HG03432 (cell line): ENCODE data around the gene PDE4B.
A peak's percentile ranks its signal among the peaks of the same experiment; 100 is the strongest.
"Not testable (repeated sequence)": the region's sequence is repeated elsewhere in the genome, so short reads cannot be mapped to it uniquely, and the experiment has no call there.

Source experiments
- ATAC-seq: cut with Tn5 transposase; IDR thresholded peaks from one replicate; pipeline ENCODE4 v1.9.1; 2021; ENCODE audit warnings: mild to moderate bottlenecking, moderate library complexity; ENCODE audit not compliant: unreplicated experiment

Gene PDE4B

DNA sequence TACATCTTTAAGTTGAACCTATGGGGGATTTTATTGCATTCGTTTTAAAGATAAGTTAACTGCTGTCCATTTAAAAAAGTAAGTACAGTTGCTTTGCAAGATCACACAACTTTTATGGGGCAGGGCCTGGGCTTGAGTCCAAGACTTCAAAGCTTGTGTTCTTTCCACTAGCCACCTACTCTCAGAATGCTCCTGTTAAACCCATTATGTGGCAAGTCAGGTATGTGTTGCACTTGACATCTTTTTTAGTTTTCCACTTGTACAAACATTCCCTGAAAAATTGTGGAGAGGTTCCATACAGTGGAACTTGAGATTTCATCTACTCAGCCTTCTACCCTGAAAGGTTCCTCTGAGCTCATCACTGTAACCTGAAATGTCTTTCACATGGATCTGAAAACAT lies 505.8 kb downstream of the PDE4B start:
- ATAC-seq = no peak

DNA sequence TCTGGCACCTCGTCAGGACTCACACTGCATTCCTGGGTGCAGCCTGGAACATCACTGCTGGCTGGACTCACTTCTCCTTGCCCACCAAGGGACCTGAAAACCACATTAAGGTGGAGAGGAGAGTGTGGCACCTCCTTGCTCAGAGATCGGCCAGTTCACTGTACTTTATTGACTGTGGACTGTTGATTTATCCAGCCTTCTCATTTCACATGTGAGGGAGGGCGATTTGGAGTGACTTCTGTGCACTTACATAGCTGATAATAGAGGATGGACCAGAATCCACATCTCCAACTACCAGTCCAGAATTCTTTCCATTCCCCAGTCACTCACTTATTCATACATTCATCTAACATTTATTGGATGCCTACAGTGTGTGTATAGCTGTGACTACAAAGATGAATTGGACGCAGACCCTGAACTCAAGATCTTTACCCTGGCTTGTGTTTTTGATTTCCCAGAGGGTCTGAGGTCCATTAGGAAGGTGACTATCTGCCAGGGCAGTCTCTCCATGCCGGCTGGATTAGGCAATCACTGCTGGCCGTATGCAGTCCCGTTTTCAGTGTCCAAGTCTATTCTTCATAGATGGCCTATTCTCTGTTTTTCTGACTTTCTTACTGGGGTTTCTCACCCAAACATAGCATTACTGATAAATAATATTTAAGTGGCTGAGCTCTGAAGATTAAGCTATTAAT lies 507.7 kb downstream of the PDE4B start:
- no peak for ATAC-seq

DNA sequence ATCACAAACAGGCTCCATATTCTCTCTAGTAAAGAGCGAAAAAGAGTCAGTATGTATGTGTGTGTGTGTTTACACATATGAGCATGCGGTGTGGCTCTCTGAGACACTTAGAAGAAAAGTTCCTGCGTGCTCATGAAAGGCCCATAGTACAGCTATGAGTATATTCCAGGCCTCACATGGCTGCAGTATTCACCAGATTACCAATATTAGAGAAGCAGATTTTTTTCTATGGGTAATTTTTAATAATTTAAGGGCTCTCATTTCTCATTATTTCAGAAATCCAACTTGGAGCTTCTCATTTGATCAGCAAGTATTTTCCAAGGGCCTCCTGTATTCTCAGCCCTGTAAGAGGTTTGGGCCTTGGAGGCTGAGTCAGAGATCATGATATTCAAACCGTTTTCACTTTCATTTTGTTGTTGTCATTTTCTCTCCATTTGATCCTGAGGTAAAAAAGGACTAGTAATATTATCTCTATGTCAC lies 508.3 kb downstream of the PDE4B start:
- peak; percentile 85 for ATAC-seq

DNA sequence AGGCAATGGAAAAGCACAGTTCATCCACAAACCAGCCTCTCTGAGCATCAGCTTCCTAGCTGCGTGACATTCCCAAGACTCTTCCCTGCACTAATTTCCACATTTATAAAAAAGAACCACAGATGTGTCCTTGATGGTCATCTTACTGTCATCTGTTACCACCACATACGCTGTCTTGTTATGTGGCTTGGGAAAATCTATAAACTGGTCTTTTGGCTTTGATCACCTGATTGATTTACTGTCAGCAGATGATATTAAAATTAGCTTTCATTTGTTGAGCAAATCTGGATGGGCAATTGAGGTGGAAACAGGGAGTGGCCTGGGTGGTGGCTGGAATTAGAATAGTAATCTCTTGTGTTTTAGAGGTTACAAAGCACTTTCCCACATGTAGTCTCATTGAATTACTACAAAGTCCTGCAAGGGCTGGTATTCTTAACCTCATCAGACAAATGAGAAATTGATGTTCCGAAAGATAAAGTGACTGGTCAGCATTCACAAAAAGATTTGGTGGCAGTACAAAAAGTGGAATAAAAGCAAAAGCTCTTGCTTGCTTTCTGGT lies 509.6 kb downstream of the PDE4B start:
- no peak for ATAC-seq

DNA sequence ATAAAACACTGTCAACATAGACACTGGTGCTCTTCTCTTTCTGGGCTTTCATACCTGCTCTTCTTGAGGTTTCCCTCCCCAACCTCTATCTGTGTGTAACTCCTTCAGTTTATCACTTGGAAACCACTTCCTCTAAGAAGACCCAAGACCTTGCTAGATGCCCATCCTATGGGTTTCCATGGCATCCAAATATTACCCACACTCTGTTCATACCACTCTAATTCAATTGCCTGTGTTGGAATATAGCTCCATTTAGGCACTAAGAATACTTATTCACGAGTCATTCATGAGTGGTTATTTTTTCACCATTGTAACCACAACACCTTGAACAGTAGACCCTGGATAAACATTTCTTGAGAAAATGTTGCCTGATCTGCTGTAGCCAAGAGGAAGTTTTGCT lies 510.1 kb downstream of the PDE4B start:
- no peak for ATAC-seq

DNA sequence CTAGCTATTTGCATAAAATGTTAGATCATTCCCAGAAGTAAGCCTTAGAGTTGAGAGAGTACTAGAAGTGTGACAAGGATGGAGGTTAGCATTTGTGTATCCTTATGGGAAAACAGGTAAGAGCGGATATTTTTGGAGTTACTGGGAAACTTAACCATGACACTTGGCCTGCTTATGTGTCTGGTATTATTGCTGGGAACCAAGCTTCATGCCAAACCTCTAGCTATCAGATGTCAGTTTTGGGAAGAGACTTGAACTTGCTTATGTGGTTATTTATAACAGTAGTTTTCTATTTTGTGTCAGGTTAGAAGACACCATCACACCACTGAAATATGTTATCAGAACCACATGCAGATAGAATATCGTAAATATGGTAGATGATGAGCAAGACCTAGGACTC lies 511.0 kb downstream of the PDE4B start:
- ATAC-seq = no peak

DNA sequence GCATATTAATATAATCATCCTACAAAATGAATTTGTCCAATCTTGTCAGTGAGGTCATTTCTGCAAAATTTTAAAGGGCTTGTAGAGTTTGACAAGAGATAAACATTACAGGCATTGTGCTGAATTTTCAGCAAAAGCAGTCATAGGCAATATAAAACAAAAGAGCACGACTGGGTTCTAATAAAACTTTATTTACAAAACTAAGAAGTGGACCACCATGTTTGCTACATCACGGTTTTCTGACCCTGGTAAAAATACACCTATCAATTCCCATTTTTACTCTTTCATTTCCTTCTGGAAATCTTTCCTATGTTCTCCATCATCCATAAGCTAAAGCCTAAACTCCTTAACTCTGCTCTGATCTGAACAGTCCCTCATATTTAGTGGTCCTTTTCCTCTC lies 511.4 kb downstream of the PDE4B start:
- no peak for ATAC-seq

DNA sequence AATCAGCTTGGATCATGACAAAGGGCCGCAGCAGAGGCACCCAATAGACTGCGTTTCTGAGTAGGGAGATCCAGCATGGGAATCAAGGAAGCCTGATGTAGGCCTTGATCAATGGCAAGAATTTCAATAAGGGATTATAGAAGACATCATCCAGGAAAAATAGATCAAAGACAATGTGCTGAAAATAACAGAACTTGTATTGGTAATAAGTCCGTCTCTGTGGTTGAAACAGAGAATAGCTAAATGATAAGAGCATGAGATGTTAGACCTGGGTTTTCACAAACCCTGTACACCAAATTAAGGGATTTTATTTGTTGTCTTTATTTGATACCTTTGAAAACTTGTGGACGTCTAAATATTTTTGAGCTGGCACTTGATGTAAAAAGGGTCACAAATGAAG lies 513.2 kb downstream of the PDE4B start:
- peak; percentile 67 for ATAC-seq

DNA sequence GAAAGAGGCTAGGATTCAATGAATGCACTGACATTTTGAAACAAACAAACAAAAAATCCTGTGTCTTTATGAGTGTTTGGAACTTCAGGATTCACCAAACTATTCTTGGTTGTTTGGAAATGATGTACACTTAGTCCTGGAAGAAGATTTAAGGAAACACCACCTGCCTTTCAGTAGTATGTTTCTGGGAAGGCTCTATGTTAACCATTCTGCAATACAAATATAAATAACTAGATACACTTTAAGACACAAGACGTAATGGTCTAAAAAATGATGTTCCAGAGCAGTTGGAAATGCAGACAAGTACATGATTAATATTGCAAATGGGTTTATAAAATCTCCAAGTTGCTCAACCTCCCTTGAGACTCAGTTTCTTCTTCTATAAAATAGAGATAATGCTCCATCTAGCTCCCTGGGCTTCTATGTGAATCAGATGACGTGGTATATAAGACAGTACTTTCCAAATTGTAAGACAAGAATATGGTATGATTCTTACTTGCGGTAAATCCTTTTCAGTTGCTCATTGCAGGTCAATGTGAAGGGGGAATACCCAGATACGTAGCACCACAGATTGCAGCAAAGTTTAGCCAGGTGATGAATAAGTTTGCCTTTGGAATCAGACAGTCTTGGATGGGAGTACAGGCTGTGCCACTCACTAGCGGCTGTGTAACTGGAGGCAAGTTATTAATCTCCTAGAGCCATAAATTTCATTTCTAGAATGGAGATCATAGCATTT lies 516.5 kb downstream of the PDE4B start:
- no peak for ATAC-seq

DNA sequence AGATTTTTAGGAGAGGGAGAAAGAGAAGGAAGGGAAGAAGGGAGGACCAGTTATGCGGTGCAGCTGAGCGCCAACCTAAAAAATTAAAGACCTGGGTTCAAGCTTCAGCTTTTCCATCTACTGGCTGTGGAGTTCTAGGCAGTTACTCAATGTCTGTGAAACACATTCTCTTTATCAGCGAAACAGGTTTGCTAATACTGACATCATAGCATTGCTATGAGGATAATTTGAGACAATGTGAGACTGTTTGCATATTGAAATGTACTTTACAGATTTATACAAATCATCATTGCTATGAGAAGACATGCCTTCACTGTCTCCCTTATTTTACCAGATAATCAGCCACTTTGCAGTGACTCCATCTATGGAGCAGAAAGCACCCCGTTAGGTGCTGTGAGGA lies 518.4 kb downstream of the PDE4B start:
- ATAC-seq = no peak

DNA sequence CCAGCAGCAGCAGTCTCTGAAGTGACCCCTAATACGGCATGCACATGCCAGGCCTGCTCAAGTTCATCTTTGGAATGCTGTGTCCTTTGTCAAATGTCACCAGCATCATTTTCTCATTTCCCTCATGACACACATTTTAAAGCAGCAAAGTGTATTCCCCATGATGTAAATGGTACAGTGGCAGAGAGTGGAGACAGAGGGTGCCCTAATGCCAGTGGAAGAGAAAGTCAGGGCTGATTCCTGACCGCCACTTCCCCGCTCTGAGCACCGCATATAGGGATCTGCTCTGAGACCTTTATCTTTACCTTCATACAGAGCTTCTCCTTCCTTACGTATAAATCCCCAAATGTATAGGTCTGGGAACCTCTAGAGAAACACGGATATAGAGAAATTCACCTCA lies 518.9 kb downstream of the PDE4B start:
- ATAC-seq = no peak

DNA sequence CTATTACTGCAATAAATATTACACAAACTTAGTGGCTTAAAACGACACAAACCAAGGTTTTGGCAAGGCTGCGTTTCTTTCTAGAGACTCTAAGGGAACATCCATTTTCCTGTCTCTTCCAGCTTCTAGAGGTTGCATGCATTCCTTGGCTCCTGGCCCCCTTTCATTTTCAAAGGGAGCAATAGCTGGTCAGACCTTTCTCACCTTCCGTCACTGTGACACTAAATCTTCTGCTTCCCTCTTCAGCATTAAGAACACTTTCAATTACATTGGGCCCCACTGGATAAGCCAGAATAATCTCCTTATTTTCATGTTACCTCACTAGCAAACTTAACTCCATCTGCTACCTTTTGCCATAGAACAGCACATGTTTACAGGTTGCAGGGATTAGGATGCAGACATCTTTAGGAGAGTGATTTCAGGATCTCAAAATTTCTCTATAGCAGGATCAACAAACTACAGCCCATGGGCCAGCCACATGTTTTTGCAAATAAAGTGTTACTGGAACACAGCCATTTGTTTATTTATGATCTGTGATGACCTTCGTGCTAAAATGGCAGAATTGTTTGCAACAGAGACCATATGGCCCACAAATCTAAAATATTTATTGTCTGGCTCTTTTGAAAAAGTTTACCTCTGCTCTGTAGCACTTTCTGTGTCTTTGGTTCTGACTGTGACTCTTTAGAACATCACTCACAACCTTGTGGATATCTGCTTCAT lies 519.7 kb downstream of the PDE4B start:
- no peak for ATAC-seq

DNA sequence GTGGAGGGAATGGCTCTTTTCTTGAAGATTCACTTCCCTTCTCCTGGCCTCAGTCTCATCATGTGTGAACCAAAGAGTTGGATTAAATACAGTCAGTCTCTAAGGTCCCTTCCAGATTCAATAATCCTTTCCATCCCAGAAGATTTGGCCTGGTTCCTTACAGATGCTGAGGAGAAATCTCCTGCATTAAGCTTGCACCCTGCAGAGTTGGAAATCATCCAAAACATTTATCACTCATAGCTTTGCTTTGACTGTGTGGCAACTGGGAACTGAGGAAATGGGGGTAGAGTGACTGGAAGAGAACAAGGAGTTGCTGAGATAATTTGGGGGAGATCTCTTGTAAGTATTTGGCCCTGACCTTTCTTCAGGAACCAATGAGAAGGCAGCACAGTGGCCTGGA lies 520.7 kb downstream of the PDE4B start:
- no peak for ATAC-seq

DNA sequence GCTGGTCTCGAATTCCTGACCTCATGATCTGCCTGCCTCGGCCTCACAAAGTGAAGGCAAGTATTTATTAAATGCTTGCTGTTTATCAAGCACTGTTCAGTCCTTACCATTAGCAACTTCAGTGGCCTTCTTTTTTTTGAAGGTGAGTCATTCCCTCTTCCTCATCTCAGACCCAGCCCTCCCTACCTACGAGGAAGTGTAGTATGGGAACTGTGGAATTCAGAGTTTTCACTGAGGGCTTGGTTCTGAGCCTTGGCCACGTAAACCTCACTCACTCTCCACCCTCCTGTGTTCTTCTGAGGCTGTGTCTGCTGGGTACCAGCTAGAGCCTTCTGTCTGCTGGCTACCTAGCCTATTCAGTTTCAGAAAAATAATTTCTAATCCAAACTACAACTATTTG lies 523.0 kb downstream of the PDE4B start:
- ATAC-seq = no peak

DNA sequence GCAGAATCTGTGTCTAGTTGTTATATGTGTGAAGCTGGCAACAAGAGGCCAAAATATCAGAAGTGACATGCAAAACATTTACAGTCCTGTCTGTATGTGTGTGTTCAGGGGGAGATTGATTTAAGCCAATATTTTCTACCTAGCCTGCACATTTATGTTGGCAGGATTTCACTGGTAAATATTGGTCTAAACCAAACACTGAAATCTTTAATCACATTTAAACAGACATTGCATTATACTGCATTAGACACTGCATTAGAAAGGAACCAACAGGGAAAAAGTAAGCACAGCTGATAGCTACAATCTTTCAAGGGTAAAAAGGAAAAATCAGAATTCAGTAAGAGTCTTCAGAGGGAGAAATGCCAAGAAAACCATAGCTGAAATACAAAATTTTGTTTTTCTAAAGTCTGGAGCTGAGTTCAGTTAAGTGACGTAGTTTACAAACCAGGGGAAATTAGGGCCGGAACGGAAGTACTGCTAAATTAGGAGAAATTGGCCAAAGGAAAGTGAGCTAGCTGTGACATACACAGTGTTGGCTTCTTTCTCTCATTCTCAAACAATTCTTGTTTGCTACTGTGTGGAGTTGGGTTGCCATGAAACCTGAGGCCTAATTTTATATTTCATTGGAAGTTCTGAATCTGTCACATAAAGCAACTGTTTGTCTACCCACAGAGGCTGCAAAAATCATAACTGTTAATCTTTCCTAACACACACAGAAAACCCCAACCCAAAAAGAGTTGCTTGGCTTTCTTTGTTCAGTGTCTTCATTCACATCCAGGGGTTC lies 524.0 kb downstream of the PDE4B start:
- no peak for ATAC-seq

DNA sequence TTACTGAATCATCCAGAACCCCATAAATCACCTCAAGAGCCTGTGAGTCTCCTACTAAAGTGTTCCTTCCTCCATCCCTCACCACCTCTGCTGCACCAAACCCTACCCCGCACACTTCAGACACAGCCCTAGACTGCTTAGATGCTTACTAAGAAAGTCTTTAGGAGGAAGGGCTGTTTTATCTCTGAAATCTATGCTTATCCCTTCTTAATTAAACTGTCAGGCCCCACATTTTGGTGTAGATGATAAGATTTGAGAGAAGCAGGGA lies 524.5 kb downstream of the PDE4B start:
- no peak for ATAC-seq

DNA sequence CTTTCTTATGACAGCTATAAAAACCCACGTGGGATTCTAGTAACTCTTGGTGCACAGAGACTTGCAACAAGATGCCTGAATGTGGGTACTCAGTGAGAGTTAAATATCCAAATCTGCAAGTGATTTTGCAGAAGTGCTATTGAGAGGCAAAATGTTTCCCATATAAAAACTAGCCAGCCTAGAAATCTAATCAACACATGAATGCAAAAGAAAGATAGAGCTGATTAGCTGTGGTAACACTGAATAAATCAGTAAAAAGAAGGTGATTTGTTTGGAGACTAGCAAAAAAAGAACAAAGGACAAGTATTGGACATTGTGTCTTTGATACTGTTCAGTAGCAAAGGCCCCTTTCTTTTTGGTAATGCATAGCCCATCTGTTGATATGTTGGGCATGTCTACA lies 527.5 kb downstream of the PDE4B start:
- ATAC-seq = no peak

DNA sequence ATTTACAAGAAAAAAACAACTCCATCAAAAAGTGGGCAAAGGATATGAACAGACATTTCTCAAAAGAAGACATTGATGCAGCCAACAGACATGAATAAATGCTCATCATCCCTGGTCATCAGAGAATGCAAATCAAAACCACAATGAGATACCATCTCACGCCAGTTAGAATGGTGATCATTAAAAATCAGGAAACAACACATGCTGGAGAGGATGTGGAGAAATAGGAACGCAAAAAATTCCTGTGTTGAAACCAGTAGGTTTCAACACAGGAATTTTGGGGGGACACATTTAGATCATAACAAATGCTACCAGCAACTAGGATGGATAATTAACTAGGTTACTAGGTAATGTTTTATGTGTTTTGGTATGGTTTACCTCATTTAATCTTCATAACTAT lies 529.8 kb downstream of the PDE4B start:
- not testable (repeated sequence) for ATAC-seq

DNA sequence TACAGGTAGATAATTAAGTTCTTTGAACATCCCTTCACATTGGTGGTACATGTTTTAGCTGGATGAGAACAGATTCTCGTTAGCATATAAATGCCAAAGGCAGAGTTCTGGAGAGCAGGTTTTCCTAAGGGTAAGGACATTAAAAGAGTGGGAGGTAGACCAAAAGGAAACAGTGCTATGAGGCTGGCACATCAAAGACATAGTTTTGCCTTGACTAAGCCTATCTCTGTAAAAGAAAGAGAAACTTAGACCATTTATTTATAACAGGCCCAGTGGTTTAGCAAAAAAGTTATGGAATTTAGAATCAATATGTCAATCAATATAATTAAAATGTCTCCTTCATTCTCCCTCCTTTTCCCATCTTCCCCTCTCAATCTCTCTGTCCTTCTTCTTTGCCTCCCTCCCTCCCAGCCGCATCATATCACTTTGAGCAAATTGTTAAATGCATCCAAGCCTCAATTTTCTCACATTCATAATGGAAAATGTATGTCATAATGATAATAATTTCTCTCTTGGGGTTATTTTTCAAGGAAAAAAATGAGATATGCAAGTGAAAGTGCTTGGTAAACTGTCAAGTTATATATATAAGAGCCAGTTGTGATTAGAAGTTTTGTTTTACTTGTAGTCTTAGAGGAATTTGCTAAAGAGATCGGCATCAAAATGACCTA lies 531.4 kb downstream of the PDE4B start:
- no peak for ATAC-seq

DNA sequence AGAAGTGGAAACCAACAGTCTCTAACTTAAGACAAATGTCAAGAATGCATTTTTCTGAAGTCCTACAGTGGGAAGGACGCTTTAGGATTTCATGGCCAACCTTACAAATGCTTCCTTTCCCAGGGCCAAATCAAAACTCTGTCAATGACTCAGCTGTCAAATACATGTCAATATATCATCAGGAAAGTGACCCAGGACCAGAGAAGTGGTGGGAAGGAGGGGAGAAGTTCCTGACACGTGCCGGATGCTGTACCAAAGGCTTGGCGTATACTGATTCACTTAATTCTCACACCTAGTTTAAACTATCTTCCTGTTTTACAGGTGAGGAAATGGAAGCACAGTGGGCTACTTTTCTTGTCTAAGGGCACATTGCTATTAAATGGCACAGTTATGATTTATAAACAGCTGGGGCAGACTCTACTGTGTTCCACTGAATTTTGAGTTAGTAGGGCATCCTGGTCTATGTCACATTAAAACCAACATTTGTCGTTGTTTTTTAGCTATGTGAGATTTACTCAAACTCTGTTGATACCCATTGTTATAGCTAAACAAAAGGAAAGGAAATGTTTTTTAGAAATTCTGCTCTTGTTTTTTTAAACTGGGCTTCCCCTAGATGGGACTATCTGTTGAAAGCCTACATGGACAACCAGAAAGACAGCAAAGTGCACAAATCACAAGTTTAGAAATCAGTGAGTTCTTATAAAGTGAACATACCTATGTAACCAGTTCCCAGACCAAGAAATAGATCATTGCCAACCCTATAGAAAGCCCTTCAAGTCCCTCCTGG lies 533.1 kb downstream of the PDE4B start:
- no peak for ATAC-seq
